AG09319 (cell line): ENCODE data around the gene KIAA1217.

ENCODE experiments used
- DNase-seq: peaks from one replicate; pipeline ENCODE4 v3.0.0-alpha.2; 2010; ENCODE audit warnings: low read depth; ENCODE audit errors: extremely low read depth
- TF ChIP-seq, protein P1 (sequence below): IDR thresholded peaks from 2 replicates; pipeline ENCODE4 v1.5.1; 2011; ENCODE audit warnings: low read depth, mild to moderate bottlenecking, inconsistent platforms, low read length, moderate library complexity

The KIAA1217 gene

DNA sequence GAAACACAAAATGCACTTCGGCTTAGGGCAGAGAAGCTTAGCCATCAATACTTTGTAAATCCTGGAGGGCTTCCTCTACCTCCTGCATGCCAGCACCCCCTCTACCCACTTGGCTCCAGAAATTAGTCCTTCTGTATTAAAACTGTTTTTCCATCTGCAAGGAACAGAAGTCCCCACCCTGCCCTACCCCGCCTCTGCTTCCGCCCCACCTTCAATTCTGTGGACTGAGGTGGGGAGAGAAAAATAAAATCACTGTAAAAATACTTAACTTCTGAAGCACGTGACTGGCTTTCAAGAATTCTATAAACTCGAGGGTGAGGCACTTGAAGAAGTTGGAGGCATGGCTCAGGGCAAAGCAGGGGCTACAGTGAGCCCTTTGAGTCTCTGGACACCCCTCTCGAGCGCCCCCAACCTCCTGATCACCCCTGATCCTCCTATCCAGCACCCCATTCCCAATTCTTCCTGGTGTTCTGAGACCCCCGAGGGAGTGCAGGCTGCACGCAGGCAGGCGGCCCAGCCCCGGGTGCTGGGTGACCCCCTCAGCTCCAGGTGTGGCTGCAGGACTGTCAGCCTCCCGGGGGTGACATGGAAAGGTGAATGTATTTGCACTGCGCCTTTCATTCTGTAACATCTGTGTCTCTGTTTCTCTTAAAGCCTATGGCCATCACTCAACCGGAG, 7.3 kb upstream of the KIAA1217 start:
- no peak for DNase-seq

DNA sequence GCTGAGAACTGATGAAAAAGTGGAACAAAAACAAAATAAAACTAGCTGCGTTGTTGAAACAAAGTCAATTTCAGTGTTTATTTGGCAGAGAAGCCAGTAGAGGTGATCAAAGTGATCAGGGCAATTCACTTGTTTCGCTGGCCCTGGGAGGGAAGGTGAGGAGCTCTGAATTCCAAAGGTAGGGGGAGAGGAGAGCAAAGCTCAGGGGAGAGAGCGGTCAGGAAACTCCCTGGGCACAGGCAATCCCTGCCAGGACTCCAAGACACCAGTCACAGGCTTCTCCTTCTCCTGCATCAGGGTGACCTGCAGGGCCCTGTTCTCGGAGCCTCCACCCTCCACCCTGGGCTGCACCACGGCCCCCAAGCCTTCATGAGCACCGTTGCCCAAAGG, 6.8 kb upstream of the KIAA1217 start:
- TF ChIP-seq, protein P1, sequence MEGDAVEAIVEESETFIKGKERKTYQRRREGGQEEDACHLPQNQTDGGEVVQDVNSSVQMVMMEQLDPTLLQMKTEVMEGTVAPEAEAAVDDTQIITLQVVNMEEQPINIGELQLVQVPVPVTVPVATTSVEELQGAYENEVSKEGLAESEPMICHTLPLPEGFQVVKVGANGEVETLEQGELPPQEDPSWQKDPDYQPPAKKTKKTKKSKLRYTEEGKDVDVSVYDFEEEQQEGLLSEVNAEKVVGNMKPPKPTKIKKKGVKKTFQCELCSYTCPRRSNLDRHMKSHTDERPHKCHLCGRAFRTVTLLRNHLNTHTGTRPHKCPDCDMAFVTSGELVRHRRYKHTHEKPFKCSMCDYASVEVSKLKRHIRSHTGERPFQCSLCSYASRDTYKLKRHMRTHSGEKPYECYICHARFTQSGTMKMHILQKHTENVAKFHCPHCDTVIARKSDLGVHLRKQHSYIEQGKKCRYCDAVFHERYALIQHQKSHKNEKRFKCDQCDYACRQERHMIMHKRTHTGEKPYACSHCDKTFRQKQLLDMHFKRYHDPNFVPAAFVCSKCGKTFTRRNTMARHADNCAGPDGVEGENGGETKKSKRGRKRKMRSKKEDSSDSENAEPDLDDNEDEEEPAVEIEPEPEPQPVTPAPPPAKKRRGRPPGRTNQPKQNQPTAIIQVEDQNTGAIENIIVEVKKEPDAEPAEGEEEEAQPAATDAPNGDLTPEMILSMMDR, result no peak
- DNase-seq, result no peak

More for the DNA sequence above, 7.3 kb upstream of the KIAA1217 start:
- TF ChIP-seq, protein P1, result no peak

DNA sequence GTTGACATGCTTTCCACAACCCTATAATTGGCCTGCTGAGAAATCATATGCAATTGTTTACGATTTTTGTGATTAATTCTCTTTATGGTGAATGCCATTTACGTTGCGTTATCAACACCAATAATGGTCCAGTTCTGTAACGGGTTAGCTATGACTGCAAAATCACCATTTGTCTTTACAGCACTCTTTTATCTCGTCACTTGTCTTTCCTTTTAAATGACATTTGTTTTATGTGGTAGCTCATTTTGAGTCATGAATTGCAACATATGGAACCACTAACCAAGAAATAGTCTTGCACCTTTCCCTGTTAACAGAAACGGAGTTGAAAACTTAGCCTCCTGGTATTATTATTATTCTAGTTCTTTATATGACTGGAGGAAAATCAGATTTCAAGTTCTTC, 3.1 kb upstream of the KIAA1217 start:
- DNase-seq, result no peak
- TF ChIP-seq, protein P1, result no peak

DNA sequence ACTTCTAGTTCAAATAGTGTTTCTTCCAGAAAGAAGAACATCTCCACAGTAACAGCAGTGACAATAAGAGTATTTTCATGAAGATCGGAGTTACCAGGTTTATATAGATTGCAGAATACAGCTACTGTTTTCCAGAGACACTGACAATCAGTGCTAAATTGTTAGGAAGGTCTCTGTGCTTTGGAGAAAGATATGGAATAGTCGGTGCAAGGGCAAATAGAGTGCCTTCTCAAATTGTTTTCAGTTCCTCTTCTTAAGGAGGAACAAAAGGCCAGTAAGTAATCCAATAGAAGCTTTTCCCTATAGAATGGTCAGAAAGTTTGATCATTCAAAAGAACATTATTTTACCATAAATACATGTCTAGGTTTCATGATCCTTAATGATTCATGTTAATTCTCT, 2.6 kb upstream of the KIAA1217 start:
- no peak for DNase-seq
- TF ChIP-seq, protein P1, result no peak

DNA sequence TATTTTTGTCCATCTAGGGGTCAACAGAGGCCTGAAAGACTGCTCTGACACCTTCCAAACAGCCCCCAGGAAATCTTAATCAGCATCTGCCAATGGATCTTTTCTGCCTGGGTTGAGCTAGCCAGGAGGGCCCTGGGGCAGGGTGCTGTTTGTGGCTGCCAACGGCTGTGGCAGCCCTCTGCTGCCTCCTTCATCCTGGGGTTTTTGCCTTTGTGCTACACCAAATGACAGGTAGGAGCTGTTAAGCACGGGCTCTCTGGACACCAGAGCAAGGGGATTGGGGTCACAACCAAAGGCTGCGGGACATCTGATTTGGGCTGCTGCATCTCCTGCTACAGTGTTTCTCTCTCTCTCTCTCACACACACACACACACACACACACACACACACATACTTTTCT, 2.0 kb upstream of the KIAA1217 start:
- TF ChIP-seq, protein P1, result no peak
- no peak for DNase-seq

DNA sequence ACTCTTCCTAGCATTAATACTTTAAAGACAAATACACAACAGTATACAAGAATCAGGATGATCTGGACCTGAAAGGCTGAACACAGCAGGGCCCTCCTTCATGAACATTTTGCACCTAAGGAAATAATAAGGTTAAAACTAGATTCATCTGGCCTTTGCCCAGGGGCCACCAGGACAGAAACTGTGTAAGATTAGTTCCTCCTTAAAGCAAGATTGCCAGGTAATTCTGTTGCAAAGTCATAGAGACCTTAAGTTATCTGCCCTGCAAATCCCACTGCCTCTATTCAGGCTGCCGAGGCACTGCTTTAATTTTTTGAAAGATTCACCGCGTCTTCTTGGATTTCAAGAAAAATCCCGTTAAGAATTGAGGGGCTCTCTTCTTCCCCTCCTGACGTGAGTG, 1.6 kb upstream of the KIAA1217 start:
- no peak for DNase-seq
- TF ChIP-seq, protein P1, result no peak

DNA sequence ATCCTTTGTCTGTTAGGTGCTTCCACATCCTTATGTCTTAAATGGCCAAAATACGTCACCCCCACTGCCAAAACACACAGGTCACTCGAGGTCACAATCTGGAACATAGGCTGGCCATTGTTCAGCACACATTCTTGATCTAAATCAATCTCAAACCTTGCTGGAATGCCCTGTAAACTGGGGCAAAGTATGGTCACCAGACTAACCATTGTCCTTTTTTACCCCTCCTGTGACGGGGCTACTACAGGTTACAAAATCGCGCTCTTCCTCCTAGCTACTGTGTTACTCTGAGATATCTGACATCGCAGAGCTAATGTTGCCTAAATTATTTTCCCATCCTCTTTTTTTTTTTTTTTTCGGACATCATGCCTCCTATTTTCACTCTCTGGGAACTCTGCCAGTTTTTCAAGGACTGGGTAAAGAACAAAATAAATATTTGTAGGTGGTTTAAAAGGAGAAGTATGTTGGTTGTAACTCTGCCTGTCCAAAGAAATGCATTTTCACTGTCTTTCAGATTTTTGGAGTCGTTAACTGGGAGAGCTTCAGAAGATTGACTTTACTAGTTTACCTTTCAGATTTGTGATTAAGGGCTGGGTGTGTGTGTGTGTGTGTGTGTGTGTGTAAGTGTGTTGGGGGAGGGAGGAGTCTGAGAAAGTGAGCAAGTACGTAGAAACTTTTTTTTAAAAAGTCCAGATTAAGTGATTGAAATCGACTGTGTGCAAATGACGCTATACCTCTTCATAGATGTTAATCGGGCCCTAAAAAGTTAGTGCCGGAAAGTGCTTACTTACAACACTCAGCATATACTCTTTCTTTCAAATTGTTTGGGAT, 942 bp upstream of the KIAA1217 start:
- TF ChIP-seq, protein P1, result no peak
- DNase-seq, result no peak
